Endothelial cell of umbilical vein (primary cell): ENCODE measurements around the gene CLBA1. TPM values are rescaled to one million over a fixed set of nuclear protein-coding genes. Genes with fewer than 3 reads are reported as not detected.

Experiments
- BruUV-seq: library from RNA; stranded (reverse); fragments of 400-500 nt; replicated peaks from 2 replicates; lab custom pipeline; 2021; lab: Mats Ljungman, UMichigan
- CTCF ChIA-PET: fragments of 300-600, 350-600 bp; sonication (Branson Sonifier 250); formaldehyde crosslinking; loops from one replicate; lab custom pipeline; 2021; ENCODE audit warnings: antibody characterized with exemption, inconsistent platforms; lab: Charles Lee
- POLR2A ChIA-PET: fragments of 300-600, 350-600 bp; sonication (Branson Sonifier 250); formaldehyde crosslinking; loops from one replicate; lab custom pipeline; 2021; ENCODE audit warnings: antibody characterized with exemption, inconsistent platforms; lab: Charles Lee
- DNase-seq: peaks from one replicate; pipeline ENCODE4 v3.0.0-alpha.2; 2011; ENCODE audit warnings: low read depth, low spot score
- FAIRE-seq: peaks from 2 replicates; lab custom pipeline; 2011; peaks lifted over from hg19 to GRCh38; lab: Jason Lieb, UNC
- H2AFZ ChIP-seq: 2 replicates; pipeline ENCODE4 v1.6.0; 2012; ENCODE audit warnings: low read depth, low read length, control low read depth, inconsistent platforms
- H3K27ac ChIP-seq: 2 replicates; pipeline ENCODE4 v1.5.1; 2011; ENCODE audit warnings: low read depth, mild to moderate bottlenecking, control low read depth, low read length, moderate library complexity; ENCODE audit not compliant: insufficient read depth
- H3K27me3 ChIP-seq, 2 experiments: 2 replicates each; pipeline versions ENCODE4 v1.6.0 to v1.6.1; 2011; ENCODE audit warnings: low read length in 2 of 2, mixed read lengths in 1 of 2; ENCODE audit not compliant: control insufficient read depth in 2 of 2, insufficient read depth in 2 of 2
- H3K36me3 ChIP-seq, 2 experiments: 2 replicates in 1 of 2; 3 replicates in 1 of 2; pipeline ENCODE4 v1.5.1; 2011; ENCODE audit warnings: low read length in 2 of 2, mild to moderate bottlenecking in 1 of 2, moderate library complexity in 1 of 2; ENCODE audit not compliant: control insufficient read depth in 2 of 2, insufficient read depth in 2 of 2; ENCODE audit errors: extremely low read depth in 1 of 2
- H3K4me1 ChIP-seq: 3 replicates; pipeline ENCODE4 v1.5.1; 2011; ENCODE audit warnings: mild to moderate bottlenecking, low read length; ENCODE audit not compliant: control insufficient read depth, insufficient read depth; ENCODE audit errors: extremely low read depth
- H3K4me2 ChIP-seq: 2 replicates; pipeline ENCODE4 v1.6.1; 2011; ENCODE audit warnings: low read length, control low read depth, mixed read lengths; ENCODE audit not compliant: insufficient read depth
- H3K4me3 ChIP-seq, 3 experiments: fragments of 200-600 bp in 1 of 3; sonication (generic), shearing (Covaris generic) in 1 of 3; replicated peaks in 1 of 3; 2 replicates each; pipeline ENCODE4 v1.5.1; 2011 to 2016; ENCODE audit warnings: control low read depth in 3 of 3, low read length in 3 of 3, mild to moderate bottlenecking in 2 of 3, inconsistent platforms in 1 of 3, low read depth in 1 of 3, moderate library complexity in 1 of 3; ENCODE audit not compliant: insufficient read depth in 1 of 3
- H3K79me2 ChIP-seq: 2 replicates; pipeline ENCODE4 v1.6.0; 2012; ENCODE audit warnings: low read length, inconsistent platforms; ENCODE audit not compliant: control insufficient read depth, insufficient read depth
- H3K9ac ChIP-seq: replicated peaks from 2 replicates; pipeline ENCODE3; 2011; ENCODE audit warnings: low read length, control low read depth; ENCODE audit not compliant: insufficient read depth; ENCODE audit errors: extremely low read depth
- H3K9me1 ChIP-seq: replicated peaks from 3 replicates; pipeline ENCODE4 v1.6.0; 2011; ENCODE audit warnings: mild to moderate bottlenecking, low read length; ENCODE audit not compliant: control insufficient read depth, insufficient read depth; ENCODE audit errors: extremely low read depth
- H3K9me3 ChIP-seq: replicated peaks from 2 replicates; pipeline ENCODE4 v1.5.1; 2012; ENCODE audit warnings: low read length, inconsistent platforms; ENCODE audit not compliant: control insufficient read depth, insufficient read depth
- H4K20me1 ChIP-seq: replicated peaks from 2 replicates; pipeline ENCODE3; 2011; ENCODE audit warnings: mild to moderate bottlenecking, low read length; ENCODE audit not compliant: control insufficient read depth, insufficient read depth; ENCODE audit errors: extremely low read depth
- EZH2 ChIP-seq: IDR thresholded peaks from 2 replicates; pipeline ENCODE4 v1.6.1; 2012; ENCODE audit warnings: borderline replicate concordance, low read depth, mild to moderate bottlenecking, moderate library complexity, low read length, inconsistent platforms; ENCODE audit not compliant: severe bottlenecking
- FOS ChIP-seq: IDR thresholded peaks from 2 replicates; pipeline ENCODE4 v1.6.1; 2011; ENCODE audit warnings: mild to moderate bottlenecking, low read length, moderate library complexity, borderline replicate concordance; ENCODE audit not compliant: insufficient read depth
- GATA2 ChIP-seq: IDR thresholded peaks from 2 replicates; pipeline ENCODE4 v1.7.0; 2011; ENCODE audit warnings: low read depth, mild to moderate bottlenecking, moderate library complexity, mixed read lengths, low read length; ENCODE audit not compliant: insufficient read length, insufficient read depth
- JUN ChIP-seq: IDR thresholded peaks from 2 replicates; pipeline ENCODE4 v1.6.1; 2011; ENCODE audit warnings: borderline replicate concordance, low read depth; ENCODE audit not compliant: insufficient read length, insufficient read depth
- MAX ChIP-seq: IDR thresholded peaks from 2 replicates; pipeline ENCODE4 v1.6.1; 2011; ENCODE audit not compliant: insufficient read depth, insufficient read length
- MYC ChIP-seq: IDR thresholded peaks from one replicate; pipeline ENCODE4 v1.6.1; 2011; ENCODE audit warnings: mild to moderate bottlenecking, low read depth, low read length
- POLR2A ChIP-seq: IDR thresholded peaks from 2 replicates; pipeline ENCODE4 v1.6.1; 2012; ENCODE audit warnings: low read depth, mild to moderate bottlenecking, control low read depth, low read length
- POLR2AphosphoS5 ChIP-seq: IDR thresholded peaks from 2 replicates; pipeline ENCODE4 v1.6.1; 2012; ENCODE audit warnings: low read depth, mild to moderate bottlenecking, control low read depth, low read length, moderate library complexity; ENCODE audit not compliant: insufficient read depth
- dilution Hi-C: fragments of 300-500 bp; cut with MboI; formaldehyde crosslinking; loops from one replicate; pipeline ENCODE4 v1.15.0; 2019; ENCODE audit warnings: low sequenced_read_pairs; ENCODE audit not compliant: extremely low pct_ligation_motif_present
- intact Hi-C: fragments of 100-400 bp; cut with micrococcal nuclease; formaldehyde crosslinking; loops from one replicate; pipeline ENCODE4 v1.10.0; 2022
- polyA plus RNA-seq, 4 experiments: library from polyadenylated mRNA; depleted of rRNA in 3 of 4; stranded (reverse) in 3 of 4; unstranded in 1 of 4; fragments of >200 nt; gene quantifications; 2 replicates each; pipeline versions ENCODE4 v1.2.1 to v1.2.3, GENCODE V29; 2011 to 2012; ENCODE audit warnings: missing spikeins in 1 of 4
- total RNA-seq: library from RNA; stranded (reverse); gene quantifications from 2 replicates; pipeline ENCODE4 v1.2.3, GENCODE V29; 2021
- TF ChIP-seq, protein P1 (sequence below), 2 donors: IDR thresholded peaks; 1 replicate in 1 of 2; 2 replicates in 1 of 2; pipeline ENCODE4 v1.5.1; 2011; ENCODE audit warnings: low read length in 2 of 2, mild to moderate bottlenecking in 2 of 2, moderate library complexity in 2 of 2, control low read depth in 1 of 2, inconsistent platforms in 1 of 2, low read depth in 1 of 2; ENCODE audit not compliant: insufficient read depth in 1 of 2; ENCODE audit errors: extremely low read depth in 1 of 2

CLBA1 gene
- total and polyA plus RNA-seq, 2 donors (not counting 3 experiments of a cell fraction or from before 2014, with no cell fraction given) = 5.2 to 5.3 TPM

DNA sequence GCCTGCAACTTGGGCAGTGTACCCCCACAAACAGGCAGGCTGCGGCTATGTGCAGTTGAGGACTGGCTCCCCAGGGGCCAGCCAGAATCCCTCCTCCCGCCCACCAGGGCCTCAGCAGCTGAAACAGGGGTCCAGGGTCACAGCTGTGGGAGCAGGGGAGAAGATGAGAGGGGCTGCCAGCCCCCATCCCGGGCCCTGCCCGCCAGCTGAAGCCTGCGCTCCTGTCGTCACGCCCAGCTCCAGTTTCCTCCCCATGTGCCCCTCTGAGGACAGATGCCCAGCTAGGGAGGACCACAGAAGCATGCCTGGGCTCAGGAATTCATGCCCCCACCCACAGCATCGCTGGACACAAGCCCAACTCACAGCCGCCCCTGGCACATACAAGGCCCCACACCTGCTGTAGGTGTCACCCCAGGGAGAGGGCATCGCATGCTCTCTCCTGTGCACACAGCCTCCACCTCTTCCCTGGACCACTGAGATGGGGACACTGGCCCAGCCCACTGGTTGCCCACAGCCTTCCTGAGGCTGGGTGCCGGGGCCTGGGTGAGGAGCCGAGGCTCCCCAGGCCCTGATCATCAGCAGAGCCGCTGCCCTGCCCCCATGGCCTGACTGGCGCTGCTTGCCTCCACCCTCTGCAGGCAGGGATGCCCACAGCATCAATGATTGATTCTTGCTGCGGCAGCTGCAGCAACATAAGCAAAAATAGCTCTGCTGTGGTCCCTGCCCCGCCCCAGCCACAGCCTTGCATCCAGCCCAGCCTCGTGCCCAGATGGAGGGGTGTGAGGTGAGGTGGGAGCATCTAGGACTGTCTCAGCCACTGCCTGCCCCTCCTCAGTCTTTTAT, 3.7 kb upstream of the CLBA1 start:
- Histone ChIP-seq H3K4me3 (no peak overlapping the region), H2AFZ (no peak overlapping the region), H3K27me3 (no peaks in the 10 kb centered on the region), H4K20me1 (no peaks in the 10 kb centered on the region), H3K79me2 (no peaks in the 10 kb centered on the region), H3K4me2 (no peak overlapping the region), H3K9me1 (no peaks in the 10 kb centered on the region), H3K36me3 (no peaks in the 10 kb centered on the region), H3K4me1 (peaks cover 13% of the 10 kb centered on the region), H3K9ac (no peak overlapping the region), H3K9me3 (no peaks in the 10 kb centered on the region), H3K27ac (no peak overlapping the region)
- no TSS peak for BruUV-seq
- no peak for DNase-seq
- POLR2A ChIA-PET = interaction anchor here (0.7 kb wide), 1 partner anchor 12 kb away, joined by 3 read pairs; no protein-coding TSS in a partner anchor
- TF ChIP-seq MYC (no peak), FOS (no peak), POLR2A (no peak), EZH2 (no peak), JUN (no peak), POLR2AphosphoS5 (no peak), MAX (no peak), GATA2 (no peak)
- TF ChIP-seq, protein P1, sequence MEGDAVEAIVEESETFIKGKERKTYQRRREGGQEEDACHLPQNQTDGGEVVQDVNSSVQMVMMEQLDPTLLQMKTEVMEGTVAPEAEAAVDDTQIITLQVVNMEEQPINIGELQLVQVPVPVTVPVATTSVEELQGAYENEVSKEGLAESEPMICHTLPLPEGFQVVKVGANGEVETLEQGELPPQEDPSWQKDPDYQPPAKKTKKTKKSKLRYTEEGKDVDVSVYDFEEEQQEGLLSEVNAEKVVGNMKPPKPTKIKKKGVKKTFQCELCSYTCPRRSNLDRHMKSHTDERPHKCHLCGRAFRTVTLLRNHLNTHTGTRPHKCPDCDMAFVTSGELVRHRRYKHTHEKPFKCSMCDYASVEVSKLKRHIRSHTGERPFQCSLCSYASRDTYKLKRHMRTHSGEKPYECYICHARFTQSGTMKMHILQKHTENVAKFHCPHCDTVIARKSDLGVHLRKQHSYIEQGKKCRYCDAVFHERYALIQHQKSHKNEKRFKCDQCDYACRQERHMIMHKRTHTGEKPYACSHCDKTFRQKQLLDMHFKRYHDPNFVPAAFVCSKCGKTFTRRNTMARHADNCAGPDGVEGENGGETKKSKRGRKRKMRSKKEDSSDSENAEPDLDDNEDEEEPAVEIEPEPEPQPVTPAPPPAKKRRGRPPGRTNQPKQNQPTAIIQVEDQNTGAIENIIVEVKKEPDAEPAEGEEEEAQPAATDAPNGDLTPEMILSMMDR (IDR thresholded peaks at IDR 0.05; ENCODE audit: extremely low read depth in 1 of 2, insufficient read depth in 1 of 2, low read depth in 1 of 2, low read length in 2 of 2) = no peak
- CTCF ChIA-PET = interaction anchor here (1.7 kb wide), 1 partner anchor 64 kb away, joined by 7 read pairs; no protein-coding TSS in a partner anchor
- dilution Hi-C loops = no loop called here
- intact Hi-C loops = no loop called here
- no peak for FAIRE-seq
